ENCODE measurements around the gene PCLO.
"Not testable (repeated sequence)": the region's sequence is repeated elsewhere in the genome, so short reads cannot be mapped to it uniquely, and the experiment has no call there.

Gene PCLO

DNA sequence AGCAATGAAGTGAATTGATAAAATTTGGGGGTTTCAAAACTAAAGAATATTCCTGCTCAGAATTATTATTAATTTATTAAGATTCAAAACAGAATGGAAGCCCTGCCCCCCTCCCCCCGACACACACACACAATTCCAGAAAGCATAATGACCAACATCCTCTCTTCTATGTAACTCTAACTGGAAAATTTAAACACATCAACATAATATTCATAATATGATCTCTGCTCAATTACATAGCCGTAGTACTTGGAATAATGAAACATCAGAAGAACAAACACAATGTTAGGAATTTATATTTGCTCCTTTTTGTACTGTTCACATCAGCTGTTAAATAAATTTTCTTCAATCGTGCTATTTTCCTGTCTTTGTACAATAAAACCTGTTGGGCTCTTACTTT is 20.8 kb downstream of the PCLO start:
- DNase-seq (ENCODE audit: low read depth in 2 of 2): no peak

DNA sequence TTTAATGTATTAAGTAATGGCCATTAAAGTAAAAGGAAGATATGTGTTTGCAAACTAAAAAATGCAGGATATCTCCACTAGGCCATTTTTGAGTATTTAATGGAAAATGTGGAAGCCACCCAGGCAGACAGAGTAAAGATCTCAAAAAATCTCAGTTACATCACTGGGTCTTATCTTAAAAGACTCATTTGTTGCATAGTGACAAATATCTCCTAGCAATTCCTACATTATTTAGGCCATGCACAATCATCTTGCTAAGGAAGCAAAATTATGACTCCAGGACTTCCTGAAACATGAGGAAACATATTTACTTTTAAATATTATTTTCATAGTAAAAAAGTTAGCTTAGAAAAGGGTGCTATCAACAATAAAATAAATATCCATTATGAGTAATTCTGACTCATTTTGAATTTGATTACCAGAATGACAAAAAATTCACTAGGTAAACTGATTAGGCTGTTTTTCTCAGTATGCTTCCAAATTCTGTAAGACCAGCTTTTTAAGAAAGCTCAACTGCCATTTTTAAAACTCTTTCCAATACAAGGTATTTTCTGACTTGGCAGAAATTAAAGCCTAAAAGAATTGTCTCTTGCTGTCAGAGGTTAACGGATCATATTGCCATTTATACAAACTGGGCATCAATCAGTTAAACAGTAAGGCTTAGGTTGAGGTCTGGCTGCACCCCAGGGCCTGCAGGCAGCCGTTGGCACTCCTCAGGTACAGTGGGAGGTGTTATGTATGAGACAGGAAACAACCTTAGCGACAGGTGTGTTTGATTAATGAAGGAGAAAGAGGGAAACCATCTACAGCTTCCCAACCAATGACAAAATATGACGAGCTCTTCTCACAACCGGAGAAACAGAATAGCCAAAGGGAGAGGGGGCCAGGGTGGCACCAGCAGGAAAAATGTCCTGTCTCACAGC is 31.8 kb downstream of the PCLO start:
- DNase-seq (ENCODE audit: low read depth in 2 of 2): no peak

DNA sequence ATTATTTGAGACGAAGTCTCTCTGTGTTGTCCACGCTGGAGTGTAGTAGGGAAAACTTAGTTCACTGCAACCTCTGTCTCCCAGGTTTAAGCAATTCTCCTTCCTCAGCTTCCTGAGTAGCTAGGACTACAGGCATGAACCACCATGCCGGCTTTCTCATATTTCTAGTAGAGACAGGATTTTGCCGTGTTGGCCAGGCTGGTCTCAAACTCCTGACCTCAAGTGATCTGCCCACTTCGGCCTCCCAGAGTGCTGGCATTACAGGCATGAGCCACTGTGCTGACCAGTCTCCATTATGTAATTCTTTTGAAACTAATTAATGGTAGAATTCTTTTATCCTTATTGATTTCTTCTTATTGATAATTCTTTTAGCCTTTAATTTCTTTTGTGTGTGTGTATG is 32.5 kb downstream of the PCLO start:
- DNase-seq (ENCODE audit: low read depth in 2 of 2): no peak

DNA sequence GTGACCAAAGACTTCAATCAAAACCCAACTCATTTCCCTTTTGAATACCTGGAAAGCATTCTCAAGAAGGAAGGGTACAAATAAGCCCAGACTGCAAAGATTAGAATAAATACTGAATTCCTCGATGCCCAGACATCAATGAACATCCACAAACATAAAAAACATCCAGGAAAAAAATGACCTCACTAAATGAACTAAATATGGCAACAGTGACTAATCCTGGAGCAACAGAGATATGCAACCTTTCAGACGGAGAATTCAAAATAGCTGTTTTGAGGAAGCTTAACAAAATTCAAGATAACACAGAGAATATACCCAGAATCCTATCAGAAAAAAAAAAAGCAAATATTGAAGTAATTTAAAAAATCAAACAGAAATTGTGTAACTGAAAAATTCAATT is 43.2 kb downstream of the PCLO start:
- no peak for DNase-seq (ENCODE audit: low read depth in 2 of 2)

DNA sequence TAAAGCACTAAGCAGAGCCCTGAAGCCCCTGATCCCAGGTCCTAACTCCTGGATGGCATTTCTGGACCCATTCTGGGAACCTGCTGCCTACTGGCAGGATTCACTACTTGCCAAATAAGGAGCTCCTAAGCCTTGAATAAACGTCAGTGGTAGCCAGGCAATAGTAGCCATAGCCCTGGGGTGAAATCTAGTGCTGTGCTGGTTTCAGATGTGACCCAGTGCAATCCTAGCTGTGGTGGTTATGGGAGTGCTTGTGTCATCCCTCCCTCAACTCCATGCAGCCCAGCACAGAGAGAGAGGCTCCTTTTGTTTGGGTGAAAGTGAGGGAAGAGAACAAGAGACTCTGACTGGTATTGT is 43.7 kb downstream of the PCLO start:
- no peak for DNase-seq (ENCODE audit: low read depth in 2 of 2)

DNA sequence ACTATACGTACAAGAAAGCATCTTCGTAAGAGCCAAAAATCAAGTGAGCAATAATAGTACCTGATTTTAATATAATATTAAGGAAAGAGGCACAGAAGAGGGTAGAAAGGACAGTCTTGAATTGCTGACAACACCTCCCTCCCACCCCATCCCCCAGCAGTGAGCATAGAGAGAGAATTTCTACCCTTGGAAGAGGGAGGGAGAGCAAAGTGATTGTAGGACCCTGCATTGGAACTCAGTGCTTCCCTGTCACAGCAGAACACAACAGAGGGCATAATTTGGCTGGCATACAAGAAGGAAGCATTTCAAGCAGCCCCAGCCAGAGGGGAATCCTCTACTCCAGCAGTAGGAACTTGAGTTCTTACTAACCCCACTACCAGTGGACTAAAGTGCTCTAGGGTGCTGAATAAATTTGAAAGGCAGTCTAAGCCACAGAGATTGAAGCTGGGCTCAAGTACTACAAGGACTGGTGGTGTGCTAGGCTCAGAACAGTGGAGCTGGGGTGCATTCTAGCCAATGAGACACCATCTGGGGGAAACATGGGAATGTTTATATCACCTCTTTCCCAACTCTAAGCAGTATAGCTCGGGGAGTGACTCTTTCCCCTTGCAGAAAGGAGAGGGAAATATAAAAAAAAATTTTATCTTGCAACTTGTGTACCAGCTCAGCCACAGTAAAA is 44.2 kb downstream of the PCLO start:
- DNase-seq (ENCODE audit: low read depth in 2 of 2): no peak

DNA sequence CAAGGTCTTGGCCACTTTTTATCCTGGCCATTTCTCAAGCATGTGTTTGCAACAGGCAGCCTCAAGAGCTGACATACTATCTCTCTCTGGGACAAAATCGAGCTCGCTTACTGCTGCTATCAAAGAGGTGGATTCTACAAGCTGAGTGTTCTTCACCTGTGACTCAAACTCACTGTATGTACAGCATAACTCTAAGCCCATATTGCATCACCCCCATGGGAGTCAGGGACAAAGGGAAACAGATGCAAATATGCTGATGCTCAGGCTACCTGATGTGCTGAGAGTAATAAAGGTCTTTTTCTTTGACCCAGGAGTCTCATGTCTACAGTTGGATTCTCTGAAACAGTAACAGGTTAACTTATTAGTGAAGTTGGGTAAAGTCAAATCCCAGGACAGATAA is 45.2 kb downstream of the PCLO start:
- DNase-seq (ENCODE audit: low read depth in 2 of 2): no peak

DNA sequence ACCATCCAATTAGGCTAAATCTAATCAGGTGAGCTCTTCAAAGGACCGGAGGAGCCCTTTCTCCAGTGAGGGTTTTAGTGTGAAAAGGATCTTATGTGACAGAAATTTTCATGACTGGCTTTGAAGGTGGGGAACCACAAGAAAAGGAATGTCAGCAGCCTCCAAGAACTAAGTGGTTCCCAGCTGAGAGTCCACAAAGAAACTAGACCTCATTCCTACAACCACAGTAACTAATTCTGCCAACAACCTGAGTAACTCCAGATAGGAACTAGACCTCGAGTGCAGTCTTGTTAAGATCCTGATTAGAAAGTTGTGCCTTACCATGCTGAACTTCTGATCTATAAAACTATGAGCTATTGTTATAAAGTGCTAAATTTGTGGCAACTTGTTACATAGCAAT is 51.3 kb downstream of the PCLO start:
- DNase-seq (ENCODE audit: low read depth in 2 of 2): no peak

DNA sequence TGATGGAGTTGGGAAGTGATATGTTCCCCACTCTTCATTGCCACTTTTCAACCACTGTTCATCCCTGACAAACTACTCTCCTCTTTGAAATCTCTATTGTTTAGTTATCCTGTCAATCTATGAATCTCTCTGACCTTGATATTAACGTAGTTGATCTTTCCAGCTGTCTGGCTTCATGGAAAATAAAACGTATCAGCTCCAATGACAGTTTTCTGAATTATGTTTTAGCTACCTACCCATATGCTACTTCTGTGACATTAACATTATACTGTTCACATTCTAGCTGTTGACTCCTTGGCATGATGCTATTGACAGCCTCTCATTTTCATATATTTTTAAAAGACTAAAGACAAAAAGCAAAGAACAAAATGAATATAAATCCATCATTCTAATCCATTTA is 53.3 kb downstream of the PCLO start:
- no peak for DNase-seq (ENCODE audit: low read depth in 2 of 2)

DNA sequence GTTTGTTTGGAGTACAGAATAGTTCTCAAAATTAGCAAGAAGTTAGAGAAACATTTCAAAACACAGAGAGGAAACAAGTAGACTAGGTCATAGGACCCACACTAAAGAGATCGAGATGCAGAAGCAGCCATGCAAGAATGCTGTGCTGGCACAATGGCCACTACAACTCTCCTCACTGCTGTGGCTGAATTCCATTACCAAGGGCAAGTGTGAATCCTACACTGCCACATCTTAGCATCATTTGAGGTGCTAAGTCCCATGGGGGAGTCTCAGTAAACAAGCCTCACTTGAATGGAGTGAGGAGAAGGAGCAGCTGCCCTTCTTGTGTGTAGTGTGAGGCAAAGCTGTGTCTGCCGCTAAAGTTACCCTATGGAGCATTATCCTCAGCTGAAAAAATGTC is 56.7 kb downstream of the PCLO start:
- no peak for DNase-seq (ENCODE audit: low read depth in 2 of 2)

DNA sequence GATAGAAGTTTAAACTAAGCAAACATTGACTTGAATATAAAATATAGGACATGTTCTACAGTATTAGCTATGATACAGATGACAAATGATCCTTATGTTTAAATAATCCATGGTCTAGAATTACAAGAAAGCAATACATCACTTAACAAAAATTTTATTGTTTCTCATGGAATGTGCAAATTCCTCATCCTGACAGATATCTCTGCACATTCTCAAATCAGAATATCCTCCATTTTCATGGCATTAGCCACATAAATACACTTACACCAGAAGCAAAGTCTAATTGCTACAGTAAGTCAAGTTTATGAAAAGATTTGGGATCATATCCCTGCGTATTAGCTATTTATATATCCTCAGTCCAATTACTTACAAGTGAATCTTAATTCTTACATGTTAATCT is 57.6 kb downstream of the PCLO start:
- DNase-seq (ENCODE audit: low read depth in 2 of 2): no peak

DNA sequence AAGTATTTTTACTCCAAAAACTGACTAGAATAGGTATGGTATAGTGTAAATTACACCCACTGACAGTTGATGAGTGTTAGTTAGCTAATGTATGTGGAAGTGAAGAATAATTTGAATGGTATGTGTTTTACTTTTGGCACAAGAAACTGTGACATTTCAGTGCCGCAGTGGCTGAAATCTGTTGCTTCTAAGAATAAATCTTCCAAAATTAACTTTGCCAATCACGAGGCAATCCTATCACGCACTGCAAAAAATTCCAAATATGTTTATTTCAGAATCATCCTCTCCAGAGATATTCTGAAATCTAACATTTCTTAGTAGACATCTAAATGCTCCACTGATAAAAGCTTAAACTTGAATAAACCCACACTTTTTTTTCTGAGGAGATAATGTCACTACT is 61.2 kb downstream of the PCLO start:
- DNase-seq (ENCODE audit: low read depth in 2 of 2): no peak

DNA sequence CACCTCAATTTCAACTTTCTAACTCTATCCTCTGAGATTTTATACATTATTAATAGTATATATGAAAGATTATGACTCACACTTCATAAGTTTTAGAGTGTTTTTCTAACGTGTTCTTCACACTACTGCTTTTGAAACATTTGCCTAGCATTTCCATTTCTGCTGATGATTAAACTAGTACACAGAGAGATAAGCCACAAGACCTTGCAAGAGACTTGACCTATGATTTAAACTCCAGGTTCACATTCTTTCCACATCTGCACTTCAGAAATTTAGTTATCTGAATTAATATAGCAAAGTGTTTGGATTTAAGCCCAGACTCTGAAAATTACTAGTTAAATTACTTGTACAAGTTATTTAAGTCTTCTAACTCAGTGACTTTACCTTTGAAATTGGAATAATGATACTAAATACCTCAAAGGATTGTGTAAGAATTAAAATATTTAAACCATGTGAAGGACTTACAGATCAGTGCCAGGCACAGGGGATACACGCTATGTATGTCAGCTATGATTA is 66.6 kb downstream of the PCLO start:
- no peak for DNase-seq (ENCODE audit: low read depth in 2 of 2)

DNA sequence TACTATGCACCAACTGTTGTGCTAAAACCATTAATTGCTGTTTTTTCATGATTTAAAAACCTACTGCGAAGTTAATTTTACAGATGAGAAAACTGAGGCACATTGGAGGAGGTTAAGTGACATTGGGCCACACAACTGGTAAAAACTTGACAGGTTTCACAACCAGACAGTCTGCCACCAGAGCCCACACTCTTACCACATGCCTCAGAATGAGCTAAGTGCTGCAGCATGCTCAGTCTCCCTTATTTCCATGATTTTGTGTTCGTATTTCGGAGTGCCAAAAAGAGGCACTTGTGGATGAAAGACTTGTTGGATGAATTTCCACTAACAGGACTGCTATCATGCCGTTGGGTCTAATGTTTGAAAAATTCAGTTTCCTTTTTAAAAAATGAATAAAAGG is 77.4 kb downstream of the PCLO start:
- DNase-seq (ENCODE audit: low read depth in 2 of 2): no peak

DNA sequence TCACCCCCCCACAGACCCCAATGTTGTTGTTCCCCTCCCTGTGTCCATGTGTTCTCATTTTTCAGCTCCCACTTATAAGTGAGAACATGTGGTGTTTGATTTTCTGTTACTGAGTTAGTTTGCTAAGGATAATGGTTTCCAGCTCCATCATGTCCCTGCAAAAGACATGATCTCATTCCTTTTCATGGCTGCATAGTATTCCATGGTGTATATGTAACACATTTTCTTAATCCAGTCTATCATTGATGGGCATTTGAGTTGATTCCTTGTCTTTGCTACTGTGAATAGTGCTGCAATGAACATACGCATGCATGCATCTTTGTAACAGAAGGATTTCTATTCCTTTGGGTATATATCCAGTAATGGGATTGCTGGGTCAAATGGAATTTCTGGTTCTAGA is 82.8 kb downstream of the PCLO start:
- not testable (repeated sequence) for DNase-seq (ENCODE audit: low read depth in 2 of 2)

DNA sequence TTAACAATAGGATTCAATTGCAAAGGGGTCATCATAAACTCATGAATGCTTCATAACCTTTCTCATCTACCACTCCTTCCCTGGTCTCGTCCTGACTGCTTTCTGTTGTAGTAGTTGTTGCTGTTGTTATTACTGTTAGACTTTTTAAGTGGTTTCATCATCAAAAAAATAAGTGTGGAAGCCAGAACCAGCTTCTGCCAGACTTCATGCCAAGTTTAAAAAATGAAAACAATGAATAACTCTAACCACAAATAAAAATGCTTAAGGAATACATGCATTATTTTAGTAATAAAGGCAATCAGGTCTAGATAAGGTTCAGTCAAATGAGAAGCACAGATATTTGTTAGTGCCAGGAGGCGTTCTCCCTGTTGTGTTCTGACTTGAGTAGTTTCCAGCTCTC is 85.4 kb downstream of the PCLO start:
- DNase-seq (ENCODE audit: low read depth in 2 of 2): no peak

DNA sequence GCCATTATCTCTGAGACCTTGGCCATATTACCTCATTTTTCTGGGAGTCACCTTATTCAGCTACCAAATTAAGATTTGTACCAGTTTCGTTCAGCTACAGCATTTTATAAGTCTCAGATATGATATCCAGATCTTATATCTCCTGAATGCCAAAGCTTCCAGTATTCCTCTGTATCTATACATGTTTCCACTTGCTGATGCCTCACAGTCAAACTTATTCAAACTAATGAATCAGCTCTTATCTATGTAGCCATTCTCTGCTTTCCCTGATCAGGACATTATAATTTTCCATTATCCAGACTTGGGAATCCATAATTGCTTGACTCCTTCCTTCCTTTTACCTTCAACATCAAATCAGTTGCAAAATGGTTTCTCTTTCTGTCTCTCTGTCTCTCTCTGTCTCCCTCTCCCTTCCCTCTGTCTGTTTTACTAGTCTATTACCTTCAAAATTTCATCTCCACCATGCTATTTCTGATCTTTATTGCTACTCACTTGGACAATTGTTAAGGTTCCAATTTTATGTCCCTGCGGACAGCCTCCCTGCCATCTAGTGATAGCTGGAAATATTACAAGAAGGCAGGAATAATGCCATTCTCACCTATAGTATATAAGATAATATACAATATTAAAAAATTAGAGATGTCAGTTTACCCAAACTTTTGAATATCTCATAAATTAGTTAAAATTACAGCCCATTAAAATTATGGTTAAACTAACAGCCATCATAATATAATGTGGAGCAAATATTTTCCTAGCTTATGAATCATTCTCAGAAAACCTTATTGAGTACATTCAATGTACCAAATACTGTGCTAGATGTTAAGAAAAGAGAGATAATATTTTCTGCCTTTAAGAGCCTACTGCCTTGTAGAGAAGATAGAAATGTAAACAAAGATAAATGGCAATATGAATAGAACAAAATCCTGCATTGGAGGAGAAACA is 89.8 kb downstream of the PCLO start:
- no peak for DNase-seq (ENCODE audit: low read depth in 2 of 2)

DNA sequence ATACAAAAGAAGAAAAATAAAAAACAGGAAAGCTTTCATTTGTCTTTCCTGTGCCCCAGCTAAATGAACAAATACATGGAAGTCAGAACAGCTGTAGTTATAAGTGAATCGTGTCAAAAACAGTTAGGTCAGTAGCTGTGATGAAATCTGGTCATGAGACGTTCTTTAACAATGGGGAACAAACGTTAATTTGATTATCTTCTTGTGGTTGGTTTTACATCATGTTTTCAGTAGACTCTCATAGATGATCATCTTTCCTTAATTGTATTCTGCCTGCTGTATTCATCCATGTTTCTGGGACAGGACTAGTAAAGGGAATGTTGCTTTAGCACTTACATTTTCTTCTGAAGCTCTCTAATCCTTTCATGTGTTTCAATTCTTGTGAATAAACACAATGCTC is 97.0 kb downstream of the PCLO start:
- no peak for DNase-seq (ENCODE audit: low read depth in 2 of 2)

DNA sequence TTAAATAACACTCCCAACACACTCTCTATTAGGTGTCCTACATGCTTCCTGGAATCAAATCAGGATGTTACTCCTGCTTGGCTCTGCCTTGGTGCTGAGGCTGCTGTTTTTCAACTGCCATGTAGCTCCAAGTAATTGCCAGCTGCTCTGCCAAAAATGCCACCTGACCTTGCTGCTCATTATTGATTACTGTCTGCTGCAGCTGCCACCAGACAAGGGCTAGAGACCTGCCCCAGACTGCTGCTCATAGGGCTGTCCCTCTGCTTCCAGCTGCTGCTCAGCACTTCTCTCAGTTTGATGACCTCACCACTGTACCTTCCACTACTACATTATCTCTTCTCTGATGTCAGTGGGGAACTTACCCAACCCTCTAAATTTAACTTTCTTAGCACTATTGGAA is 102.5 kb downstream of the PCLO start:
- no peak for DNase-seq (ENCODE audit: low read depth in 2 of 2)

DNA sequence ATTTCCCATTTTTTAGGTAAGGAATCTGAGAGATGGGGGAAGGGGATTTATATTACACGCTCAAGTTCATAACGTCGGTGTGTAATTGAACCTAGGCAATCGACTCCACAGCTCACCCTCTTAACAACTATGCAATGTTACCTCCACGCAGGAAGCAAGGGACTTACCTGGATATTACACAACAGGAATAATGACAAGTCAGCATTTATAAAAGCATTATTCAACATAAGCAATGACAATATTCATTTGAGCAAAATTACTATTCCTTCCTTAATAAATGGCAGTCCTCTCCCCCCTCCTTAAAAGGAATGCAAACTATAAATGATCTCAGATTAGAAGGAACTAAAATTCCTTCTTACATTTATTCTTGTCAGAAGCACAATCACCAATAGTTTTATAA is 104.0 kb downstream of the PCLO start:
- no peak for DNase-seq (ENCODE audit: low read depth in 2 of 2)

DNA sequence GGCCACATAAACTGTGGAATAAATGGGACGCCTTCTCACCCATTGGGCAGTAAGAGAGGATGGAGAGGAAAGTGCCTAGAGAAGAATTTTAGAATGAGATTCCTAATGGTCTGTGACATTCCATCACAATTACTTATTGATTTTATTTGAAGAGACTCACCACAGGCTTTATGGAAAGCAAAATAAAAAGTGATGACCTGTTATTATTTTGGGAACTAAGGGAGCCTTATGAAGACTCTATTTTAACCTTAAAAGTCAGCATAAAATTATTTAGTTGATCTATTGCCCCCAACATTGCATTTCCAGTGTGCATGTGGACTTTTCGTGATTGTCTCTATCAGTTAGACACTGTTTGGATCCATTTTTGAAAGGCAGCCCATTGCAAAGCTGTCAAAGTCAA is 107.5 kb downstream of the PCLO start:
- DNase-seq (ENCODE audit: low read depth in 2 of 2): no peak

DNA sequence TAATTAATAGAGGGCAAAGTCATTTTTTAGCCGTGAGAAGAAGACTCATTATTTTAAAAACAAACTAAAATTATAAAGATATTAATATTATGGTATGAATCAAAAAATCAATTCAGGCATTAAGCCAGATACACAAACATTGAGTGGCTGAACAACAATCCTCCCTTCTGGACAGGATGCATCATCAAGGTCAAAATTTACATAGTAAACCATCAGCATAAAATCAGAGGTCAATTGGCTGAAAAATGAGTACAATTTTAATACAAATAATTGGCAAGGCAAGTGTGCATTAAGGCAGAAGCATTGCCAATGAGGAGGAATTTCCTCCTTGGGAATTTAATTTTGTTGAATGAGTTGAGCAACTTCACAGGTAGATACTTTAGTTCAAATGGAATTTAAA is 108.2 kb downstream of the PCLO start:
- DNase-seq (ENCODE audit: low read depth in 2 of 2): no peak

All from activated CD8-positive, alpha-beta memory T cell treated with anti-CD3 and anti-CD28 coated beads for 4 hours (primary cell).